Measurements from ENCODE around the gene ALKBH6. TPM values are rescaled to one million over a fixed set of nuclear protein-coding genes. Genes with fewer than 3 reads are reported as not detected.
"Not testable (repeated sequence)": the region's sequence is repeated elsewhere in the genome, so short reads cannot be mapped to it uniquely, and the experiment has no call there.

The ALKBH6 gene
- total and polyA plus RNA-seq, 3 donors from 2014 or later: 11.9 to 26.3 (median 22.8) TPM

GRCh38 chr19:36041831-36042230 lies 27.8 kb upstream of the ALKBH6 start:
- no peaks in the 10 kb centered on the region for H3K36me3 ChIP-seq (ENCODE audit: low read depth, missing control alignments)
- no peak for DNase-seq
- H3K9me3 ChIP-seq: no peaks in the 10 kb centered on the region
- H3K27me3 ChIP-seq: no peaks in the 10 kb centered on the region
- H3K4me1 ChIP-seq: peaks cover 8% of the 10 kb centered on the region
- WGBS, 2 donors: 30 to 33% methylated on average over 3 of the region's 3 CpGs
- H3K4me3 ChIP-seq: no peak overlapping the region
- intact Hi-C loops (cut with DNase I; ENCODE audit: low total_unique reads): no loop called here
- TF ChIP-seq CTCF (IDR thresholded peaks at IDR 0.05): no peak
- TF ChIP-seq POLR2A (IDR thresholded peaks at IDR 0.05): no peak
- peak overlapping the region in 1 of 2 donors; percentile 15 for H3K27ac ChIP-seq

GRCh38 chr19:36041092-36041491 lies 27.1 kb upstream of the ALKBH6 start:
- H3K36me3 ChIP-seq (ENCODE audit: low read depth, missing control alignments); H3K4me1 ChIP-seq; H3K27me3 ChIP-seq; H3K9me3 ChIP-seq; intact Hi-C loops (cut with DNase I; ENCODE audit: low total_unique reads); H3K4me3 ChIP-seq; DNase-seq: not testable (repeated sequence)
- WGBS, 2 donors: 83 to 89% methylated on average over 6 of the region's 6 CpGs
- H3K27ac ChIP-seq: peak overlapping the region in 1 of 2 donors; percentile 15

- no peak overlapping the region for H3K27ac ChIP-seq
- H3K4me1 ChIP-seq: peaks cover 8% of the 10 kb centered on the region
- no peaks in the 10 kb centered on the region for H3K27me3 ChIP-seq
- WGBS, 2 donors: 83 to 84% methylated on average over 6 of the region's 6 CpGs
- no peak overlapping the region for H3K4me3 ChIP-seq
- no peak for DNase-seq
- H3K36me3 ChIP-seq (ENCODE audit: low read depth, missing control alignments): no peaks in the 10 kb centered on the region
- H3K9me3 ChIP-seq: no peaks in the 10 kb centered on the region
- no peak for TF ChIP-seq CTCF (IDR thresholded peaks at IDR 0.05)
- TF ChIP-seq POLR2A (IDR thresholded peaks at IDR 0.05): no peak
- intact Hi-C loops (cut with DNase I; ENCODE audit: low total_unique reads): no loop called here
Measured at GRCh38 chr19:36040495-36040894, 26.5 kb upstream of the ALKBH6 start.

GRCh38 chr19:36032251-36033104 lies 18.5 kb upstream of the ALKBH6 start, which contains the start of gene CLIP3:
TSS of gene CLIP3 (minus strand) at chr19:36032873. CDS start at chr19:36032357, 516 bp downstream.
- peak within 1 kb of the TSS; percentile 73 to 76 for H3K4me3 ChIP-seq
- 2% methylated on average over 29 to 45 of the region's 51 CpGs for WGBS, 2 donors
- intact Hi-C loops (cut with DNase I; ENCODE audit: low total_unique reads): no loop called here
- TF ChIP-seq POLR2A (IDR thresholded peaks at IDR 0.05) (no peak), CTCF (IDR thresholded peaks at IDR 0.05) (no peak)
- H3K9me3 ChIP-seq: no peaks in the 10 kb centered on the region
- peak; percentile 78 for DNase-seq
- H3K27ac ChIP-seq: peak within 1 kb of the TSS; percentile 63 to 69
- no peaks in the 10 kb centered on the region for H3K36me3 ChIP-seq (ENCODE audit: low read depth, missing control alignments)
- no peaks in the 10 kb centered on the region for H3K27me3 ChIP-seq
- peaks cover 4% of the 10 kb centered on the region for H3K4me1 ChIP-seq

- intact Hi-C loops (cut with DNase I; ENCODE audit: low total_unique reads): no loop called here
- Histone ChIP-seq H3K4me1 (peaks cover 4% of the 10 kb centered on the region), H3K36me3 (ENCODE audit: low read depth, missing control alignments) (no peaks in the 10 kb centered on the region), H3K9me3 (no peaks in the 10 kb centered on the region), H3K4me3 (no peak overlapping the region), H3K27me3 (no peaks in the 10 kb centered on the region), H3K27ac (no peak overlapping the region)
- no peak for TF ChIP-seq POLR2A (IDR thresholded peaks at IDR 0.05)
- TF ChIP-seq CTCF (IDR thresholded peaks at IDR 0.05): no peak
- DNase-seq: no peak
- 66 to 81% methylated on average over 6 of the region's 6 CpGs for WGBS, 2 donors
Measured at GRCh38 chr19:36031308-36031707, 17.3 kb upstream of the ALKBH6 start.
